Lower lobe of right lung (tissue), 2 donors: ENCODE results near the gene KCNA10. TPM values are rescaled to one million over a fixed set of nuclear protein-coding genes. Genes with fewer than 3 reads are reported as not detected.

Experiments used
- ATAC-seq, 2 donors: fragments of 200-7000 bp; cut with Tn5 transposase; one replicate each; pipeline ENCODE4 v1.9.1; 2020 to 2022; ENCODE audit warnings: mild to moderate bottlenecking in 2 of 2, moderate library complexity in 2 of 2
- DNase-seq: peaks from one replicate; pipeline ENCODE4 v3.0.0-alpha.2; 2020
- H3K27ac ChIP-seq: fragments of 200-600 bp; one replicate; pipeline ENCODE4 v1.8.0; 2022
- H3K27me3 ChIP-seq: fragments of 200-600 bp; one replicate; pipeline ENCODE4 v1.8.0; 2022; ENCODE audit warnings: low read depth
- H3K36me3 ChIP-seq: fragments of 200-600 bp; one replicate; pipeline ENCODE4 v1.8.0; 2022; ENCODE audit warnings: mild to moderate bottlenecking
- H3K4me1 ChIP-seq: fragments of 200-600 bp; one replicate; pipeline ENCODE4 v1.8.0; 2022
- H3K4me3 ChIP-seq: fragments of 200-600 bp; one replicate; pipeline ENCODE4 v1.8.0; 2022; ENCODE audit warnings: mild to moderate bottlenecking
- H3K9me3 ChIP-seq: fragments of 200-600 bp; one replicate; pipeline ENCODE4 v1.8.0; 2022
- intact Hi-C: fragments of 100-400 bp; cut with DNase I; formaldehyde crosslinking; loops from one replicate; pipeline ENCODE4 v1.11.0; 2022
- total RNA-seq: library from RNA; stranded (reverse); fragmentation: NEBNext Ultra II Directional; extraction: Animal tissue kit (Norgen Biotek cat#: 25700); gene quantifications from one replicate; pipeline ENCODE4 v1.2.1, GENCODE V29; 2021
- TF ChIP-seq, protein P1 (sequence below): fragments of 200-600 bp; IDR thresholded peaks from one replicate; pipeline ENCODE4 v1.8.0; 2022; ENCODE audit warnings: antibody characterized with exemption, mild to moderate bottlenecking
- donor health status: DM: no; HTN: yes; CAD: no; lungs with severe emphysema.

The KCNA10 gene
- total RNA-seq, 1 donor from 2014 or later, result not detected

GRCh38 chr1:110524311-110525248 is 5.6 kb upstream of the KCNA10 start:
- DNase-seq, result no peak
- no peak overlapping the region for H3K27ac ChIP-seq
- TF ChIP-seq, protein P1, sequence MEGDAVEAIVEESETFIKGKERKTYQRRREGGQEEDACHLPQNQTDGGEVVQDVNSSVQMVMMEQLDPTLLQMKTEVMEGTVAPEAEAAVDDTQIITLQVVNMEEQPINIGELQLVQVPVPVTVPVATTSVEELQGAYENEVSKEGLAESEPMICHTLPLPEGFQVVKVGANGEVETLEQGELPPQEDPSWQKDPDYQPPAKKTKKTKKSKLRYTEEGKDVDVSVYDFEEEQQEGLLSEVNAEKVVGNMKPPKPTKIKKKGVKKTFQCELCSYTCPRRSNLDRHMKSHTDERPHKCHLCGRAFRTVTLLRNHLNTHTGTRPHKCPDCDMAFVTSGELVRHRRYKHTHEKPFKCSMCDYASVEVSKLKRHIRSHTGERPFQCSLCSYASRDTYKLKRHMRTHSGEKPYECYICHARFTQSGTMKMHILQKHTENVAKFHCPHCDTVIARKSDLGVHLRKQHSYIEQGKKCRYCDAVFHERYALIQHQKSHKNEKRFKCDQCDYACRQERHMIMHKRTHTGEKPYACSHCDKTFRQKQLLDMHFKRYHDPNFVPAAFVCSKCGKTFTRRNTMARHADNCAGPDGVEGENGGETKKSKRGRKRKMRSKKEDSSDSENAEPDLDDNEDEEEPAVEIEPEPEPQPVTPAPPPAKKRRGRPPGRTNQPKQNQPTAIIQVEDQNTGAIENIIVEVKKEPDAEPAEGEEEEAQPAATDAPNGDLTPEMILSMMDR, result peak; percentile 55

GRCh38 chr1:110523011-110523410 is 4.0 kb upstream of the KCNA10 start:
- intact Hi-C loops, result no loop called here
- TF ChIP-seq, protein P1, result no peak
- H3K4me1 ChIP-seq, result peaks cover 6% of the 10 kb centered on the region
- peak; percentile 75 for DNase-seq
- no peak overlapping the region for H3K27ac ChIP-seq
- peaks cover 18% of the 10 kb centered on the region for H3K27me3 ChIP-seq
- H3K36me3 ChIP-seq, result no peaks in the 10 kb centered on the region
- no peak overlapping the region for H3K4me3 ChIP-seq
- ATAC-seq, result peak; percentile 58 to 62
- no peaks in the 10 kb centered on the region for H3K9me3 ChIP-seq

More at GRCh38 chr1:110524311-110525248, 5.6 kb upstream of the KCNA10 start:
- Histone ChIP-seq H3K9me3 (no peaks in the 10 kb centered on the region), H3K4me3 (no peak overlapping the region), H3K4me1 (peaks cover 6% of the 10 kb centered on the region), H3K27me3 (peaks cover 21% of the 10 kb centered on the region), H3K36me3 (no peaks in the 10 kb centered on the region)
- intact Hi-C loops, result no loop called here
- ATAC-seq, result peak; percentile 40 to 66

DNA sequence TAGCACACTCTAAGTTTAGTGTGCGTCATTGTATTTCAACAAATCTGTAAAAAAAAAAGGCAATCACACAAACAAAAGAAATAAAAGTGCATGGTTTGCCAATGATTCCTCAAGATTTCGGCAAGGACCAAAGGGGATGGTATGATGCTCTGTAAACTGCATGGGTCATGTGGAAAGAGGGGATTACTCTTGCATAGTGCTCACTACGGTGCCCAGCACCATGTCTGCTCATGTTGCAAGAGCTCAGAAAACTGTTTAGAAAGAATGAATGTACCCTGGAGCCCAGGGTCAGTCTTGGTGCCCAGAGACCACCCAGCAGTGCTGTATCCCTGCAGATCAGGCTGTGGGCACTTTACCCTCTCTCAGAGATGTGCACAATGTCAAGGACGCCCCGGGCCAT is 3.6 kb upstream of the KCNA10 start:
- ATAC-seq, result no peak
- no peak for DNase-seq
- Histone ChIP-seq H3K4me3 (no peak overlapping the region), H3K27me3 (peaks cover 17% of the 10 kb centered on the region), H3K27ac (no peak overlapping the region), H3K4me1 (peaks cover 6% of the 10 kb centered on the region), H3K9me3 (no peaks in the 10 kb centered on the region), H3K36me3 (no peaks in the 10 kb centered on the region)
- TF ChIP-seq, protein P1, result no peak
- intact Hi-C loops, result no loop called here

GRCh38 chr1:110520827-110521226 is 1.9 kb upstream of the KCNA10 start:
- ATAC-seq (no peak), DNase-seq (no peak)
- no peak overlapping the region for H3K4me3 ChIP-seq
- H3K9me3 ChIP-seq, result no peaks in the 10 kb centered on the region
- TF ChIP-seq, protein P1, result no peak
- H3K36me3 ChIP-seq, result no peaks in the 10 kb centered on the region
- intact Hi-C loops, result no loop called here
- H3K27ac ChIP-seq, result no peak overlapping the region
- peaks cover 6% of the 10 kb centered on the region for H3K4me1 ChIP-seq
- peaks cover 13% of the 10 kb centered on the region for H3K27me3 ChIP-seq

- Histone ChIP-seq H3K27me3 (no peaks in the 10 kb centered on the region), H3K4me3 (no peak overlapping the region), H3K27ac (no peak overlapping the region), H3K4me1 (peaks cover 6% of the 10 kb centered on the region), H3K9me3 (no peaks in the 10 kb centered on the region), H3K36me3 (no peaks in the 10 kb centered on the region)
- intact Hi-C loops, result no loop called here
- peak in 1 of 2 donors; percentile 51 for ATAC-seq
- TF ChIP-seq, protein P1, result no peak
- no peak for DNase-seq
Observed at GRCh38 chr1:110515891-110516290, 3.1 kb downstream of the KCNA10 start.
